ENCODE results near the gene NQO2. TPM values are rescaled to one million over a fixed set of nuclear protein-coding genes. Genes with fewer than 3 reads are reported as not detected.

Gene NQO2
- total and polyA plus RNA-seq, 2 of the 13 experiments (the other 11 are each of a cell fraction or from before 2014, with no cell fraction given), result 32.2 to 56.5 TPM

DNA sequence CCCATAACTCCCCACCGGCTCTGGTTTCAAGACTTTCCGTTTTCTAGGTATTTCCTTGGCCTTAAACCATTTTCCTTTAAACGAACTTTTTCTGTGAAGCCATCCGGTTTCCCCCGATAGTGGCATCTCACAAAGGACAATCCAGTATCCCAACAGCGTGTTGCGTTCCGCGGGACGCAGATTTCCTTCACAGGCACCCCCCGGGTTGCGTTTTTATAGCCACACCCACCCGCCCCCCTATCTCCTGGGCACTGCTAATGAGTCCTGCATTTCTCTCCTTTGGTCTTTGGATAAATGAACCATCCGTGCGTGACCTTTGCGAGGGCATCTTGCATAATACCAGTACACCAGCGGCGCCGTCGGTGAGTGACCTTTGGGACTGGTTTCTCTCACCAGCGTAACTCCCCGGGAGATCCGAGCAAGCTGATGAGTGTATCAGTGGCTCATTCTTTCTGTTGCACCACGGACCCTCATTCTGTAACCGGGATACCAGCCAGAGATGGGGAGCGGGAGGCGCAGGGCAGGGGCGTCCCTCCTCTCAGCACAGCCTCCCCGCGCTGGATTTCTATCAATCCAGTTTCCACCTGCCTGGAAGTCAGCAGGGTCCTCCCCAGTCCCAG is 586 bp upstream of the NQO2 start (continued):
- TF ChIP-seq, protein P1, sequence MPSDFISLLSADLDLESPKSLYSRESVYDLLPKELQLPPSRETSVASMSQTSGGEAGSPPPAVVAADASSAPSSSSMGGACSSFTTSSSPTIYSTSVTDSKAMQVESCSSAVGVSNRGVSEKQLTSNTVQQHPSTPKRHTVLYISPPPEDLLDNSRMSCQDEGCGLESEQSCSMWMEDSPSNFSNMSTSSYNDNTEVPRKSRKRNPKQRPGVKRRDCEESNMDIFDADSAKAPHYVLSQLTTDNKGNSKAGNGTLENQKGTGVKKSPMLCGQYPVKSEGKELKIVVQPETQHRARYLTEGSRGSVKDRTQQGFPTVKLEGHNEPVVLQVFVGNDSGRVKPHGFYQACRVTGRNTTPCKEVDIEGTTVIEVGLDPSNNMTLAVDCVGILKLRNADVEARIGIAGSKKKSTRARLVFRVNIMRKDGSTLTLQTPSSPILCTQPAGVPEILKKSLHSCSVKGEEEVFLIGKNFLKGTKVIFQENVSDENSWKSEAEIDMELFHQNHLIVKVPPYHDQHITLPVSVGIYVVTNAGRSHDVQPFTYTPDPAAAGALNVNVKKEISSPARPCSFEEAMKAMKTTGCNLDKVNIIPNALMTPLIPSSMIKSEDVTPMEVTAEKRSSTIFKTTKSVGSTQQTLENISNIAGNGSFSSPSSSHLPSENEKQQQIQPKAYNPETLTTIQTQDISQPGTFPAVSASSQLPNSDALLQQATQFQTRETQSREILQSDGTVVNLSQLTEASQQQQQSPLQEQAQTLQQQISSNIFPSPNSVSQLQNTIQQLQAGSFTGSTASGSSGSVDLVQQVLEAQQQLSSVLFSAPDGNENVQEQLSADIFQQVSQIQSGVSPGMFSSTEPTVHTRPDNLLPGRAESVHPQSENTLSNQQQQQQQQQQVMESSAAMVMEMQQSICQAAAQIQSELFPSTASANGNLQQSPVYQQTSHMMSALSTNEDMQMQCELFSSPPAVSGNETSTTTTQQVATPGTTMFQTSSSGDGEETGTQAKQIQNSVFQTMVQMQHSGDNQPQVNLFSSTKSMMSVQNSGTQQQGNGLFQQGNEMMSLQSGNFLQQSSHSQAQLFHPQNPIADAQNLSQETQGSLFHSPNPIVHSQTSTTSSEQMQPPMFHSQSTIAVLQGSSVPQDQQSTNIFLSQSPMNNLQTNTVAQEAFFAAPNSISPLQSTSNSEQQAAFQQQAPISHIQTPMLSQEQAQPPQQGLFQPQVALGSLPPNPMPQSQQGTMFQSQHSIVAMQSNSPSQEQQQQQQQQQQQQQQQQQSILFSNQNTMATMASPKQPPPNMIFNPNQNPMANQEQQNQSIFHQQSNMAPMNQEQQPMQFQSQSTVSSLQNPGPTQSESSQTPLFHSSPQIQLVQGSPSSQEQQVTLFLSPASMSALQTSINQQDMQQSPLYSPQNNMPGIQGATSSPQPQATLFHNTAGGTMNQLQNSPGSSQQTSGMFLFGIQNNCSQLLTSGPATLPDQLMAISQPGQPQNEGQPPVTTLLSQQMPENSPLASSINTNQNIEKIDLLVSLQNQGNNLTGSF (CRISPR knock-in tag; IDR thresholded peaks at IDR 0.05), result no peak
- TF ChIP-seq ATM (IDR thresholded peaks at IDR 0.05; ENCODE audit: borderline replicate concordance) (no peak), NR2F2 (IDR thresholded peaks at IDR 0.05; ENCODE audit: borderline replicate concordance, low read depth) (peak; percentile 95), NBN (conservative IDR thresholded peaks at IDR 0.05) (no peak), MBD4 (IDR thresholded peaks at IDR 0.05; ENCODE audit: borderline replicate concordance, low read length) (no peak), ZNF619 (CRISPR knock-in tag; IDR thresholded peaks at IDR 0.05) (0 out of 2 replicates have a peak, but pooled peaks have one; percentile 54), RELA (CRISPR knock-in tag; IDR thresholded peaks at IDR 0.05) (no peak), ZC3H4 (CRISPR knock-in tag; IDR thresholded peaks at IDR 0.05; ENCODE audit: borderline replicate concordance) (no peak), TBX2 (CRISPR knock-in tag; IDR thresholded peaks at IDR 0.05; ENCODE audit: borderline replicate concordance) (peak; percentile 77), ZNF101 (CRISPR knock-in tag; IDR thresholded peaks at IDR 0.05; ENCODE audit: borderline replicate concordance, low read depth) (no peak), ZNF510 (CRISPR knock-in tag; IDR thresholded peaks at IDR 0.05; ENCODE audit: low read depth) (no peak; the same call in 1 of the 2 replicates), MIER3 (CRISPR knock-in tag; IDR thresholded peaks at IDR 0.05; ENCODE audit: borderline replicate concordance) (peak; percentile 69), MAZ (IDR thresholded peaks at IDR 0.05; ENCODE audit: borderline replicate concordance, low read depth, low read length) (no peak), MAZ (CRISPR knock-in tag; IDR thresholded peaks at IDR 0.05; ENCODE audit: low read depth) (no peak; the same call in 1 of the 2 replicates), EZH2 (conservative IDR thresholded peaks at IDR 0.05; ENCODE audit: low read depth, low read length) (no peak), ZFP36 (IDR thresholded peaks at IDR 0.05; ENCODE audit: borderline replicate concordance, low read depth, low read length, partially characterized antibody) (no peak), HOXA3 (CRISPR knock-in tag; IDR thresholded peaks at IDR 0.05) (peak; percentile 89)
- TF ChIP-seq, protein P2, sequence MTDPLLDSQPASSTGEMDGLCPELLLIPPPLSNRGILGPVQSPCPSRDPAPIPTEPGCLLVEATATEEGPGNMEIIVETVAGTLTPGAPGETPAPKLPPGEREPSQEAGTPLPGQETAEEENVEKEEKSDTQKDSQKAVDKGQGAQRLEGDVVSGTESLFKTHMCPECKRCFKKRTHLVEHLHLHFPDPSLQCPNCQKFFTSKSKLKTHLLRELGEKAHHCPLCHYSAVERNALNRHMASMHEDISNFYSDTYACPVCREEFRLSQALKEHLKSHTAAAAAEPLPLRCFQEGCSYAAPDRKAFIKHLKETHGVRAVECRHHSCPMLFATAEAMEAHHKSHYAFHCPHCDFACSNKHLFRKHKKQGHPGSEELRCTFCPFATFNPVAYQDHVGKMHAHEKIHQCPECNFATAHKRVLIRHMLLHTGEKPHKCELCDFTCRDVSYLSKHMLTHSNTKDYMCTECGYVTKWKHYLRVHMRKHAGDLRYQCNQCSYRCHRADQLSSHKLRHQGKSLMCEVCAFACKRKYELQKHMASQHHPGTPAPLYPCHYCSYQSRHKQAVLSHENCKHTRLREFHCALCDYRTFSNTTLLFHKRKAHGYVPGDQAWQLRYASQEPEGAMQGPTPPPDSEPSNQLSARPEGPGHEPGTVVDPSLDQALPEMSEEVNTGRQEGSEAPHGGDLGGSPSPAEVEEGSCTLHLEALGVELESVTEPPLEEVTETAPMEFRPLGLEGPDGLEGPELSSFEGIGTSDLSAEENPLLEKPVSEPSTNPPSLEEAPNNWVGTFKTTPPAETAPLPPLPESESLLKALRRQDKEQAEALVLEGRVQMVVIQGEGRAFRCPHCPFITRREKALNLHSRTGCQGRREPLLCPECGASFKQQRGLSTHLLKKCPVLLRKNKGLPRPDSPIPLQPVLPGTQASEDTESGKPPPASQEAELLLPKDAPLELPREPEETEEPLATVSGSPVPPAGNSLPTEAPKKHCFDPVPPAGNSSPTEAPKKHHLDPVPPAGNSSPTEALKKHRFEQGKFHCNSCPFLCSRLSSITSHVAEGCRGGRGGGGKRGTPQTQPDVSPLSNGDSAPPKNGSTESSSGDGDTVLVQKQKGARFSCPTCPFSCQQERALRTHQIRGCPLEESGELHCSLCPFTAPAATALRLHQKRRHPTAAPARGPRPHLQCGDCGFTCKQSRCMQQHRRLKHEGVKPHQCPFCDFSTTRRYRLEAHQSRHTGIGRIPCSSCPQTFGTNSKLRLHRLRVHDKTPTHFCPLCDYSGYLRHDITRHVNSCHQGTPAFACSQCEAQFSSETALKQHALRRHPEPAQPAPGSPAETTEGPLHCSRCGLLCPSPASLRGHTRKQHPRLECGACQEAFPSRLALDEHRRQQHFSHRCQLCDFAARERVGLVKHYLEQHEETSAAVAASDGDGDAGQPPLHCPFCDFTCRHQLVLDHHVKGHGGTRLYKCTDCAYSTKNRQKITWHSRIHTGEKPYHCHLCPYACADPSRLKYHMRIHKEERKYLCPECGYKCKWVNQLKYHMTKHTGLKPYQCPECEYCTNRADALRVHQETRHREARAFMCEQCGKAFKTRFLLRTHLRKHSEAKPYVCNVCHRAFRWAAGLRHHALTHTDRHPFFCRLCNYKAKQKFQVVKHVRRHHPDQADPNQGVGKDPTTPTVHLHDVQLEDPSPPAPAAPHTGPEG (CRISPR knock-in tag; IDR thresholded peaks at IDR 0.05), result no peak
